Body of pancreas (tissue), 4 donors: ENCODE measurements around the gene ARL6IP4. TPM values are rescaled to one million over a fixed set of nuclear protein-coding genes. Genes with fewer than 3 reads are reported as not detected.

Experiments used
- ATAC-seq: fragments of 150-250 bp; one replicate; pipeline ENCODE4 v1.9.1; 2016
- DNase-seq, 4 donors: peaks; one replicate each; pipeline ENCODE4 v3.0.0-alpha.2; 2019
- H3K27ac ChIP-seq, 4 donors: fragments of 200-600 bp; sonication (generic); 1 replicate in 3 of 4; 2 replicates in 1 of 4; pipeline versions ENCODE4 v1.5.1 to v1.6.1; 2016 to 2019; ENCODE audit warnings: mild to moderate bottlenecking in 1 of 4, mixed read lengths in 1 of 4, moderate library complexity in 1 of 4
- H3K27me3 ChIP-seq, 2 donors: fragments of 200-600 bp; sonication (generic); one replicate each; pipeline ENCODE4 v1.6.0; 2016; ENCODE audit warnings: mild to moderate bottlenecking in 1 of 2
- H3K36me3 ChIP-seq, 2 donors: fragments of 200-600 bp; sonication (generic); replicated peaks in 1 of 2; 2 replicates each; pipeline ENCODE4 v1.5.1; 2016; ENCODE audit warnings: low read depth in 2 of 2; ENCODE audit not compliant: insufficient read depth in 1 of 2
- H3K4me1 ChIP-seq: fragments of 200-600 bp; sonication (generic); one replicate; pipeline ENCODE4 v1.6.0; 2016
- H3K4me3 ChIP-seq, 2 donors: fragments of 200-600 bp; sonication (generic); 1 replicate in 1 of 2; 2 replicates in 1 of 2; pipeline ENCODE4 v1.5.1; 2016 to 2019
- H3K9me3 ChIP-seq, 3 donors: fragments of 200-600 bp; sonication (generic); 1 replicate in 2 of 3; 2 replicates in 1 of 3; pipeline ENCODE4 v1.5.1; 2016
- CTCF ChIP-seq, 7 experiments: fragments of 450-650 bp in 4 of 7; fragments of 200-600 bp in 3 of 7; sonication (generic) in 3 of 7; IDR thresholded peaks; one replicate each; pipeline ENCODE4 v1.5.1; 2016 to 2019; ENCODE audit warnings: antibody characterized with exemption in 7 of 7
- POLR2A ChIP-seq, 3 donors: fragments of 450-650 bp; IDR thresholded peaks; one replicate each; pipeline ENCODE4 v1.6.1; 2016; ENCODE audit warnings: antibody characterized with exemption in 3 of 3, mild to moderate bottlenecking in 2 of 3
- WGBS, 2 donors: methylation state at CpG; one replicate each; pipeline ENCODE4 v1.1.5; 2017; 5-methylcytosine and 5-hydroxymethylcytosine counted together
- intact Hi-C: fragments of 100-400 bp; cut with DNase I; formaldehyde crosslinking; loops from one replicate; pipeline ENCODE4 v1.15.1; 2023
- total RNA-seq, 2 donors: library from RNA; depleted of rRNA; stranded (reverse); fragments of >200 nt; gene quantifications; one replicate each; pipeline ENCODE4 v1.1.0, GENCODE V29; 2016

The ARL6IP4 gene
- total RNA-seq, 2 donors from 2014 or later: 215 to 237 TPM

GRCh38 chr12:123005081-123005626, 24.7 kb downstream of the ARL6IP4 start:
- Histone ChIP-seq H3K36me3 (peaks cover 0 to 3% of the 10 kb centered on the region in 2 donors), H3K9me3 (no peaks in the 10 kb centered on the region), H3K4me1 (no peaks in the 10 kb centered on the region), H3K4me3 (no peak overlapping the region), H3K27ac (no peak overlapping the region), H3K27me3 (no peaks in the 10 kb centered on the region)
- TF ChIP-seq POLR2A (IDR thresholded peaks at IDR 0.05) (no peak), CTCF (IDR thresholded peaks at IDR 0.05) (no peak)
- WGBS, 2 donors: 91 to 94% methylated on average over 10 to 21 of the region's 22 CpGs
- intact Hi-C loops: no loop called here
- DNase-seq (no peak), ATAC-seq (no peak)

GRCh38 chr12:123006977-123007376, 26.5 kb downstream of the ARL6IP4 start:
- intact Hi-C loops: no loop called here
- Histone ChIP-seq H3K9me3 (no peaks in the 10 kb centered on the region), H3K4me3 (no peak overlapping the region), H3K27me3 (no peaks in the 10 kb centered on the region), H3K27ac (no peak overlapping the region), H3K36me3 (peaks cover 0 to 3% of the 10 kb centered on the region in 2 donors), H3K4me1 (no peaks in the 10 kb centered on the region)
- WGBS, 2 donors: 80 to 81% methylated on average over 12 of the region's 12 CpGs
- no peak for DNase-seq
- no peak for ATAC-seq
- TF ChIP-seq CTCF (IDR thresholded peaks at IDR 0.05) (no peak), POLR2A (IDR thresholded peaks at IDR 0.05) (no peak)

- no peak for DNase-seq
- no peaks in the 10 kb centered on the region for H3K36me3 ChIP-seq
- ATAC-seq: no peak
- H3K4me3 ChIP-seq: no peak overlapping the region
- intact Hi-C loops: no loop called here
- no peaks in the 10 kb centered on the region for H3K27me3 ChIP-seq
- H3K9me3 ChIP-seq: no peaks in the 10 kb centered on the region
- WGBS, 2 donors: 83 to 100% methylated on average over 1 of the region's 1 CpG
- no peaks in the 10 kb centered on the region for H3K4me1 ChIP-seq
- H3K27ac ChIP-seq: no peak overlapping the region
- no peak for TF ChIP-seq CTCF (IDR thresholded peaks at IDR 0.05)
- TF ChIP-seq POLR2A (IDR thresholded peaks at IDR 0.05): no peak
Measured at GRCh38 chr12:123010110-123010509, 29.6 kb downstream of the ARL6IP4 start.

GRCh38 chr12:123010681-123011080, 30.2 kb downstream of the ARL6IP4 start:
- no peak for TF ChIP-seq CTCF (IDR thresholded peaks at IDR 0.05)
- TF ChIP-seq POLR2A (IDR thresholded peaks at IDR 0.05): no peak
- ATAC-seq (no peak), DNase-seq (no peak)
- H3K36me3 ChIP-seq: no peaks in the 10 kb centered on the region
- H3K4me3 ChIP-seq: no peak overlapping the region
- 85 to 87% methylated on average over 3 to 4 of the region's 4 CpGs for WGBS, 2 donors
- H3K27me3 ChIP-seq: no peaks in the 10 kb centered on the region
- H3K27ac ChIP-seq: no peak overlapping the region
- H3K4me1 ChIP-seq: no peaks in the 10 kb centered on the region
- intact Hi-C loops: no loop called here
- no peaks in the 10 kb centered on the region for H3K9me3 ChIP-seq

- whole genome bisulfite sequencing, 2 donors: 81 to 84% methylated on average over 3 to 6 of the region's 6 CpGs
- no peaks in the 10 kb centered on the region for H3K36me3 ChIP-seq
Measured at GRCh38 chr12:123011701-123012100, 31.2 kb downstream of the ARL6IP4 start.

More at GRCh38 chr12:123011701-123012100, 31.2 kb downstream of the ARL6IP4 start:
- Histone ChIP-seq H3K27ac (no peak overlapping the region), H3K4me3 (no peak overlapping the region), H3K27me3 (no peaks in the 10 kb centered on the region), H3K9me3 (no peaks in the 10 kb centered on the region), H3K4me1 (no peaks in the 10 kb centered on the region)
- DNase-seq: no peak
- intact Hi-C loops: no loop called here
- TF ChIP-seq CTCF (IDR thresholded peaks at IDR 0.05) (no peak), POLR2A (IDR thresholded peaks at IDR 0.05) (no peak)
- no peak for ATAC-seq
